ENCODE measurements around the gene NAA16.

The NAA16 gene

GRCh38 chr13:41325752-41326151 lies 14.7 kb downstream of the NAA16 start:
- Histone ChIP-seq H3K36me3 (ENCODE audit: control insufficient read depth, low read length) (peaks cover 88% of the 10 kb centered on the region), H3K27me3 (ENCODE audit: control insufficient read depth, low read length) (no peaks in the 10 kb centered on the region), H3K4me3 (ENCODE audit: low read length) (no peak overlapping the region), H3K27ac (ENCODE audit: low read depth, low read length) (no peak overlapping the region), H3F3A (ENCODE audit: control insufficient read depth, insufficient read depth) (0 out of 2 replicates have a peak, but pooled peaks cover 2% of the 10 kb centered on the region), H3K4me2 (ENCODE audit: low read length) (no peak overlapping the region), H3K9me3 (ENCODE audit: control insufficient read depth, insufficient read depth, low read length) (no peaks in the 10 kb centered on the region), H3K9me2 (replicated peaks; ENCODE audit: control insufficient read depth, low read length) (no peaks in the 10 kb centered on the region), H3K4me1 (ENCODE audit: control insufficient read depth, low read length) (no peaks in the 10 kb centered on the region), H4K20me1 (ENCODE audit: control insufficient read depth, insufficient read depth, low read depth, low read length) (no peaks in the 10 kb centered on the region), H3K79me2 (ENCODE audit: control insufficient read depth, low read length) (peaks cover 24% of the 10 kb centered on the region)
- TF ChIP-seq CTCF (IDR thresholded peaks at IDR 0.05; ENCODE audit: low read depth, low read length, poor library complexity, severe bottlenecking): no peak
- no peak for TF ChIP-seq EZH2phosphoT487 (IDR thresholded peaks at IDR 0.05; ENCODE audit: borderline replicate concordance, low read length)

GRCh38 chr13:41326661-41327060 lies 15.6 kb downstream of the NAA16 start:
- H3K36me3 ChIP-seq (ENCODE audit: control insufficient read depth, low read length): peaks cover 85% of the 10 kb centered on the region
- TF ChIP-seq CTCF (IDR thresholded peaks at IDR 0.05; ENCODE audit: low read depth, low read length, poor library complexity, severe bottlenecking): no peak
- TF ChIP-seq EZH2phosphoT487 (IDR thresholded peaks at IDR 0.05; ENCODE audit: borderline replicate concordance, low read length): no peak

GRCh38 chr13:41327994-41328790 lies 17.1 kb downstream of the NAA16 start:
- Histone ChIP-seq H3K36me3 (ENCODE audit: control insufficient read depth, low read length) (peaks cover 86% of the 10 kb centered on the region), H4K20me1 (ENCODE audit: control insufficient read depth, insufficient read depth, low read depth, low read length) (no peaks in the 10 kb centered on the region), H3K27ac (ENCODE audit: low read depth, low read length) (no peak overlapping the region), H3K4me3 (ENCODE audit: low read length) (no peak overlapping the region), H3K9me2 (replicated peaks; ENCODE audit: control insufficient read depth, low read length) (no peaks in the 10 kb centered on the region), H3K27me3 (ENCODE audit: control insufficient read depth, low read length) (no peaks in the 10 kb centered on the region), H3K9me3 (ENCODE audit: control insufficient read depth, insufficient read depth, low read length) (no peaks in the 10 kb centered on the region), H3K4me1 (ENCODE audit: control insufficient read depth, low read length) (no peaks in the 10 kb centered on the region), H3F3A (ENCODE audit: control insufficient read depth, insufficient read depth) (0 out of 2 replicates have a peak, but pooled peaks cover 2% of the 10 kb centered on the region), H3K4me2 (ENCODE audit: low read length) (no peak overlapping the region), H3K79me2 (ENCODE audit: control insufficient read depth, low read length) (peaks cover 12% of the 10 kb centered on the region)
- TF ChIP-seq EZH2phosphoT487 (IDR thresholded peaks at IDR 0.05; ENCODE audit: borderline replicate concordance, low read length) (no peak), CTCF (IDR thresholded peaks at IDR 0.05; ENCODE audit: low read depth, low read length, poor library complexity, severe bottlenecking) (no peak)

More at GRCh38 chr13:41326661-41327060, 15.6 kb downstream of the NAA16 start:
- no peak overlapping the region for H3K4me2 ChIP-seq (ENCODE audit: low read length)
- no peaks in the 10 kb centered on the region for H4K20me1 ChIP-seq (ENCODE audit: control insufficient read depth, insufficient read depth, low read depth, low read length)
- H3K9me3 ChIP-seq (ENCODE audit: control insufficient read depth, insufficient read depth, low read length): no peaks in the 10 kb centered on the region
- no peaks in the 10 kb centered on the region for H3K9me2 ChIP-seq (replicated peaks; ENCODE audit: control insufficient read depth, low read length)
- no peak overlapping the region for H3K4me3 ChIP-seq (ENCODE audit: low read length)
- H3K27me3 ChIP-seq (ENCODE audit: control insufficient read depth, low read length): no peaks in the 10 kb centered on the region
- 0 out of 2 replicates have a peak, but pooled peaks cover 2% of the 10 kb centered on the region for H3F3A ChIP-seq (ENCODE audit: control insufficient read depth, insufficient read depth)
- H3K79me2 ChIP-seq (ENCODE audit: control insufficient read depth, low read length): peaks cover 17% of the 10 kb centered on the region
- no peaks in the 10 kb centered on the region for H3K4me1 ChIP-seq (ENCODE audit: control insufficient read depth, low read length)
- H3K27ac ChIP-seq (ENCODE audit: low read depth, low read length): no peak overlapping the region
